OCI-LY3 (cell line): ENCODE data around the gene TKTL2.
"Not testable (repeated sequence)": the region's sequence is repeated elsewhere in the genome, so short reads cannot be mapped to it uniquely, and the experiment has no call there.

ENCODE experiments used
- H2AFZ ChIP-seq: fragments of 200-600, 300-600 bp; shearing (Covaris generic); 2 replicates; pipeline ENCODE4 v1.6.0; 2014; ENCODE audit warnings: antibody characterized with exemption, low read depth, low read length
- H3K27ac ChIP-seq: fragments of 200-600, 300-600 bp; sonication (generic); 2 replicates; pipeline ENCODE4 v1.5.1; 2014; ENCODE audit warnings: mild to moderate bottlenecking, low read length, moderate library complexity, mixed read lengths
- H3K27me3 ChIP-seq: fragments of 200-600, 300-600 bp; sonication (generic); 2 replicates; pipeline ENCODE4 v1.6.1; 2014; ENCODE audit warnings: low read depth, low read length, mixed read lengths
- H3K36me3 ChIP-seq: fragments of 200-600, 300-600 bp; sonication (generic); replicated peaks from 2 replicates; pipeline ENCODE3; 2014; ENCODE audit warnings: low read depth, low read length, mixed read lengths
- H3K4me1 ChIP-seq: fragments of 300-600, 200-600 bp; sonication (generic); 2 replicates; pipeline ENCODE4 v1.6.1; 2014; ENCODE audit warnings: low read length, mixed read lengths
- H3K4me2 ChIP-seq: fragments of 200-600, 300-600 bp; sonication (generic); 2 replicates; pipeline ENCODE4 v1.6.1; 2014; ENCODE audit warnings: low read length, mixed read lengths
- H3K4me3 ChIP-seq: fragments of 300-600, 200-600 bp; sonication (generic); 2 replicates; pipeline ENCODE4 v1.5.1; 2014; ENCODE audit warnings: antibody characterized with exemption, mild to moderate bottlenecking, low read length, moderate library complexity
- H3K79me2 ChIP-seq: fragments of 300-600, 200-600 bp; shearing (Covaris generic); 2 replicates; pipeline ENCODE4 v1.6.1; 2014; ENCODE audit warnings: mild to moderate bottlenecking, low read length, mixed read lengths
- H3K9ac ChIP-seq: fragments of 300-600, 200-600 bp; shearing (Covaris generic); 2 replicates; pipeline ENCODE4 v1.6.0; 2014; ENCODE audit warnings: mild to moderate bottlenecking, low read length, moderate library complexity
- H3K9me3 ChIP-seq: fragments of 200-600, 300-600 bp; shearing (Covaris generic); 2 replicates; pipeline ENCODE4 v1.6.1; 2014; ENCODE audit warnings: low read length, mixed read lengths; ENCODE audit not compliant: insufficient read depth
- H4K20me1 ChIP-seq: fragments of 200-600, 300-600 bp; sonication (generic); 2 replicates; pipeline ENCODE4 v1.6.1; 2016; ENCODE audit warnings: low read length, mixed read lengths; ENCODE audit not compliant: insufficient read depth
- CTCF ChIP-seq: fragments of 200-600, 300-600 bp; sonication (generic); IDR thresholded peaks from 2 replicates; pipeline ENCODE4 v1.5.1; 2014; ENCODE audit warnings: antibody characterized with exemption, low read length, low read depth
- EZH2phosphoT487 ChIP-seq: fragments of 200-600 bp; shearing (Covaris generic); IDR thresholded peaks from 2 replicates; pipeline ENCODE4 v1.6.1; 2018; ENCODE audit warnings: antibody characterized with exemption, mixed run types, low read depth

TKTL2 gene

GRCh38 chr4:163448540-163449203, 24.9 kb downstream of the TKTL2 start:
- Histone ChIP-seq H3K4me2 (no peak overlapping the region), H2AFZ (0 out of 2 replicates have a peak overlapping the region, but pooled peaks have one; percentile 2), H3K4me3 (no peak overlapping the region), H3K27ac (no peak overlapping the region), H3K36me3 (no peaks in the 10 kb centered on the region), H3K9ac (no peak overlapping the region), H3K79me2 (no peaks in the 10 kb centered on the region), H3K4me1 (no peaks in the 10 kb centered on the region), H3K27me3 (no peaks in the 10 kb centered on the region), H4K20me1 (no peaks in the 10 kb centered on the region), H3K9me3 (no peaks in the 10 kb centered on the region)
- TF ChIP-seq EZH2phosphoT487 (no peak), CTCF (no peak)

- no peak overlapping the region for H3K4me2 ChIP-seq
- no peak overlapping the region for H3K9ac ChIP-seq
- H4K20me1 ChIP-seq, result no peaks in the 10 kb centered on the region
- H3K9me3 ChIP-seq, result no peaks in the 10 kb centered on the region
- no peaks in the 10 kb centered on the region for H3K36me3 ChIP-seq
- TF ChIP-seq EZH2phosphoT487 (no peak), CTCF (no peak)
- H3K79me2 ChIP-seq, result no peaks in the 10 kb centered on the region
- H3K4me1 ChIP-seq, result no peaks in the 10 kb centered on the region
- H2AFZ ChIP-seq, result no peak overlapping the region
- no peak overlapping the region for H3K27ac ChIP-seq
- no peak overlapping the region for H3K4me3 ChIP-seq
- H3K27me3 ChIP-seq, result no peaks in the 10 kb centered on the region
Observed at GRCh38 chr4:163447481-163447880, 26.1 kb downstream of the TKTL2 start.

- H3K79me2 ChIP-seq, H3K4me1 ChIP-seq, H3K9ac ChIP-seq, H2AFZ ChIP-seq, H3K27ac ChIP-seq, H3K4me3 ChIP-seq, H4K20me1 ChIP-seq, H3K36me3 ChIP-seq, H3K4me2 ChIP-seq, H3K27me3 ChIP-seq, H3K9me3 ChIP-seq: not testable (repeated sequence)
Observed at GRCh38 chr4:163447023-163447422, 26.5 kb downstream of the TKTL2 start.

- Histone ChIP-seq H3K4me3 (no peak overlapping the region), H3K36me3 (no peaks in the 10 kb centered on the region), H2AFZ (no peak overlapping the region), H3K27me3 (no peaks in the 10 kb centered on the region), H3K4me2 (no peak overlapping the region), H3K9ac (no peak overlapping the region), H4K20me1 (no peaks in the 10 kb centered on the region), H3K79me2 (no peaks in the 10 kb centered on the region), H3K4me1 (no peaks in the 10 kb centered on the region), H3K9me3 (no peaks in the 10 kb centered on the region), H3K27ac (no peak overlapping the region)
- TF ChIP-seq EZH2phosphoT487 (no peak), CTCF (no peak)
Observed at GRCh38 chr4:163440040-163440439, 33.5 kb downstream of the TKTL2 start.
